A673 (cell line): ENCODE results near the gene MED31.

Source experiments
- EZH2 ChIP-seq: fragments of 200-600 bp; sonication (generic); IDR thresholded peaks from 2 replicates; pipeline ENCODE4 v1.6.1; 2017; ENCODE audit warnings: borderline replicate concordance, low read depth, mild to moderate bottlenecking, mixed read lengths, antibody characterized with exemption, low read length; ENCODE audit not compliant: poor library complexity, severe bottlenecking
- TF ChIP-seq, protein P1 (sequence below): fragments of 300-800, 200-600 bp; sonication (generic); conservative IDR thresholded peaks from 2 replicates; pipeline ENCODE4 v1.5.1; 2017; ENCODE audit warnings: low read depth, mild to moderate bottlenecking, antibody characterized with exemption, low read length, moderate library complexity, mixed read lengths

DNA sequence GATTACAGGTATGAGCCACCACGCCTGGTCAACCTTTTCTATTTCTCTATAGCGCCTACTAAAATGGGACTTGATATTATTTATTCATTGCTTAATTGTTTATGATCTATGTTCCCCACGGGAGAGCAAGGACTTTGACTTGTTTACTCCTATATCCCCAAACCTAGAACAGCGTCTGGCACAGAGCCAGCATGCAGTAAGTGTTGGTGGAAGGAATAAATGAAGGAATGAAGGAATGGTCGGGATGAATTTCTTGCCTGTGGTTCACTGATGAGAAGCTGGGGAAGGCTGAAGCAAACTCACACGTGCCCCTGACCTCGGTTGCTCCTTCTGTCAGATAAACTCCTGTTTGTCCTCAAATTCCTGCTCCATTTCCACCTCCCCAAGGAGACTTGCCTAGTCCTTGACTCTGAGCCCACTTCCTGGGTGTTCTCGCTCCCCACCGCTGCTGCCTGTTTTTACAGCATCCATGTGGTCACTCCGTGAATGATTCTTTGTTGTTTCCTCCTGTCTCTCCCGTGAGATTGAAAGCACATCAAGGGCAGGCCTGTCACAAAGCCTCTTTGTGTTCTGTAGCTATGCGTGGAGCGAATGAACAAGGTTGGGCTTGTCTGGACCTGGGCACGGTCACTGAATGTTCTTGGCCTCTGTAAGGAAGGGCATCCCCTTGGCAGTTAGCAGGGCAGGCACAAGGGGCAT, 17.5 kb upstream of the MED31 start:
- TF ChIP-seq, protein P1, sequence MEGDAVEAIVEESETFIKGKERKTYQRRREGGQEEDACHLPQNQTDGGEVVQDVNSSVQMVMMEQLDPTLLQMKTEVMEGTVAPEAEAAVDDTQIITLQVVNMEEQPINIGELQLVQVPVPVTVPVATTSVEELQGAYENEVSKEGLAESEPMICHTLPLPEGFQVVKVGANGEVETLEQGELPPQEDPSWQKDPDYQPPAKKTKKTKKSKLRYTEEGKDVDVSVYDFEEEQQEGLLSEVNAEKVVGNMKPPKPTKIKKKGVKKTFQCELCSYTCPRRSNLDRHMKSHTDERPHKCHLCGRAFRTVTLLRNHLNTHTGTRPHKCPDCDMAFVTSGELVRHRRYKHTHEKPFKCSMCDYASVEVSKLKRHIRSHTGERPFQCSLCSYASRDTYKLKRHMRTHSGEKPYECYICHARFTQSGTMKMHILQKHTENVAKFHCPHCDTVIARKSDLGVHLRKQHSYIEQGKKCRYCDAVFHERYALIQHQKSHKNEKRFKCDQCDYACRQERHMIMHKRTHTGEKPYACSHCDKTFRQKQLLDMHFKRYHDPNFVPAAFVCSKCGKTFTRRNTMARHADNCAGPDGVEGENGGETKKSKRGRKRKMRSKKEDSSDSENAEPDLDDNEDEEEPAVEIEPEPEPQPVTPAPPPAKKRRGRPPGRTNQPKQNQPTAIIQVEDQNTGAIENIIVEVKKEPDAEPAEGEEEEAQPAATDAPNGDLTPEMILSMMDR, result no peak
- TF ChIP-seq EZH2, result no peak
